GM10248 (cell line): ENCODE data around the gene SDK1.
"Not testable (repeated sequence)": the region's sequence is repeated elsewhere in the genome, so short reads cannot be mapped to it uniquely, and the experiment has no call there.

Experiments used
- CTCF ChIA-PET: fragments of 300-600 bp; sonication (Branson Sonifier 250); formaldehyde crosslinking; extraction: SDS; loops from one replicate; lab custom pipeline; 2021; ENCODE audit warnings: antibody characterized with exemption; lab: Yijun Ruan, JAX
- POLR2A ChIA-PET: fragments of 350-650 bp; sonication (Branson Sonifier 250); formaldehyde crosslinking; extraction: SDS; loops from one replicate; lab custom pipeline; 2020; ENCODE audit warnings: antibody characterized with exemption; lab: Yijun Ruan, JAX
- DNase-seq: peaks from one replicate; pipeline ENCODE4 v3.0.0; 2012; ENCODE audit errors: extremely low spot score
- CTCF ChIP-seq: IDR thresholded peaks from 2 replicates; pipeline ENCODE4 v1.5.1; 2012; ENCODE audit warnings: mild to moderate bottlenecking, low read depth; ENCODE audit errors: extremely low read depth, missing control alignments, control extremely low read depth

Gene SDK1

GRCh38 chr7:3691478-3692158 is 390.6 kb downstream of the SDK1 start:
- TF ChIP-seq CTCF = no peak
- DNase-seq = no peak
- ChIA-PET CTCF (no interaction called here), POLR2A (no interaction called here)

DNA sequence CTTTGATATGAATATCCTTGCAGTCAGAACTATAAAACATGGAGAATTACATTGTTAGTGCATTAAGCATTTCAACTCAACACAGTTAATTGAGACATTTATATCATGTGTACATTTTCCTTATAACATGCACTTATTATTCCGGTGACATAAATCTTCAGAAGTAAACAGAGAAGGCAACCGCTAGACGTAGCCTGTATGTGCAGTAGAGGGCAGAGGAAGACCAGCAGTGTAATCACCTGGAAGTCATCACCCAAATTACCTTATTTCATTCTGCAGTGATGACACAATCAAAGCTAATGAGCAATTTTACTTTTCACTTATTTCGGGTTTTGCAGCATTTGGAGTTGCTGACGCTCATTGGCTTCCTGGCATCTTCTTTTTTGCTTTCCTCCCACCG is 394.6 kb downstream of the SDK1 start:
- ChIA-PET CTCF (no interaction called here), POLR2A (no interaction called here)

GRCh38 chr7:3696113-3696512 is 395.1 kb downstream of the SDK1 start:
- TF ChIP-seq CTCF = no peak
- ChIA-PET POLR2A (no interaction called here), CTCF (no interaction called here)
- DNase-seq = no peak

More for the DNA sequence above, 394.6 kb downstream of the SDK1 start:
- DNase-seq = no peak
- no peak for TF ChIP-seq CTCF

DNA sequence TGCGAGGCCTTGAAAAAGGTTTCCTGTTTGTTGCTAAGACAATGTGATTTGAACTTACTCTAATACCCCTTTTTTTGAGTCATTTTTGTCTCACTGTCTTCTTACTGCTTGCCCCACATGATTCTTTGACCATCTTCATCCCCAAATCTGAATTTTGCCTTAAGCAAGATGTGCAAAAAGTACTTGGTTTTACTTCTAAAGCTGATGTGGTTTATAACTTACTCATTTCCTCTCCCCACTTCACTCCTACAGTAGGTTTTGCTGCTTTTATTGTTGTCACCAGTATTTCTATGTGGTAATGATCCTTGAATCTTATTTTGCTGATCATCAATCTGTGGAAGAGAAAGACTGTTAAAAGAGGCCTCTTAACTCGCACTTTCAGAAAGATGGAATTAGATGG is 396.4 kb downstream of the SDK1 start:
- no peak for TF ChIP-seq CTCF
- ChIA-PET CTCF (interaction anchor here (1.0 kb wide), 1 partner anchor 10 kb away, joined by 3 read pairs; no protein-coding TSS in a partner anchor), POLR2A (no interaction called here)
- no peak for DNase-seq

DNA sequence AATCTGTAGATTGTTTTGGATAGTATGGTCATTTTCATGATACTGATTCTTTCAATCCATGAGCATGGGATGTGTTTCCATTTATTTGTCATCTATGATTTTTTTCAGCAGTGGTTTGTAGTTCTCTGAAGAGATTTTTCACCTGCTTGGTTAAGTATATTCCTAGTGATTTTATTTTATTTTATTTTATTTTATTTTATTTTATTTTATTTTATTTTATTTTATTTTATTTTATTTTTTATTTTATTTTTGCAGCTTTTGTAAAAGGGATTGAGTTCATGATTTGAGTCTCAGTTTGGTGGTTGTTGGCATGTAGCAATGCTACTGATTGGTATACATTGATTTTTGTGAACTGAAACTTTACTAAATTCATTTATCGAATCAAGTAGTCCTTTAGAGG is 404.2 kb downstream of the SDK1 start:
- POLR2A ChIA-PET = no interaction called here
- CTCF ChIA-PET = no interaction called here
- DNase-seq = no peak
- no peak for TF ChIP-seq CTCF

- CTCF ChIA-PET, POLR2A ChIA-PET: not testable (repeated sequence)
These were observed 405.0 kb downstream of the SDK1 start for GRCh38 chr7:3706091-3706490.

GRCh38 chr7:3710122-3710521 is 409.1 kb downstream of the SDK1 start:
- no peak for DNase-seq
- CTCF ChIA-PET = no interaction called here
- POLR2A ChIA-PET = no interaction called here
- no peak for TF ChIP-seq CTCF

More at GRCh38 chr7:3706091-3706490, 405.0 kb downstream of the SDK1 start:
- DNase-seq = not testable (repeated sequence)
